GM19035 (cell line): ENCODE data around the gene TLE4.

Experiments
- ATAC-seq: cut with Tn5 transposase; IDR thresholded peaks from one replicate; pipeline ENCODE4 v1.9.1; 2021; ENCODE audit not compliant: unreplicated experiment

The TLE4 gene

DNA sequence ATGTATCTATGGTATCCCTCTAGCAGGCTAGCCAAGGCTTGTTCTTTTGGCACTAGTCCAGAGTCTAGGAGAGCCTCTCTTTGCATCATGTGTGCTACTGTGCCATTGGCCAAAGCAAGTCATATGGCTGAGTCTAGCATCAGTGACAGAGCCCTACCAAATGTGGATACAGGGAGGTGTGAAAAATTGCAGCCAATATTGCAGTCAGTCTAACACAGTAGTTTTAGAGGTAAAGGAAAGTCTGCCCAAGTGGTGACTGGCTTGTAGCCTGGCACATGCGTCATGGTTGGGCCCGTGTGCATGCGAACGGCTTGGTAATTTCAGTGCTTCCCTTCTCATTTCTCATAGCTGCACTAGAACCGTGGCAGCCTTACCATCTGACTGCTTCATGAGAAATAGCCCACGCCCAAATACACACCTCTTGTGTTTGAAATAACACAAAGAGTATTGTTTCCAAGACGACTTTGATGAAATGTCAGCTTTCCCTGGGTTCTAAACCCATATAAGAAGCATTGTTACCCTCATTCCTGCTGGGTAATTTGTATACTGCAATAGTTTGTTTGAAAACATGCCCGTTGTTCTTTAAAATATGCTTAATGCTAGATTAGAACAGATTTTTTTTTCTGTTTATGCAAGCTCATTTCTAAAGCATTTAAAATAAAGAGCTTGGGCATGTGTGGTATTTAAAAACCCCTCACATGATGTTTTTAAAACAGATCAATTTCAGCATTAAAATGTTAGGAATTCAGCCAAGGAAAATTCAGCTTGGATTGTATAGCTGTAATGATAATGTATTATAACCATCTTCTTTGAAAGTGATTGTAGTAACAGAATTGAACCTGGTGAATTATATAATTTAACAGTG lies 113.2 kb downstream of the TLE4 start:
- no peak for ATAC-seq

DNA sequence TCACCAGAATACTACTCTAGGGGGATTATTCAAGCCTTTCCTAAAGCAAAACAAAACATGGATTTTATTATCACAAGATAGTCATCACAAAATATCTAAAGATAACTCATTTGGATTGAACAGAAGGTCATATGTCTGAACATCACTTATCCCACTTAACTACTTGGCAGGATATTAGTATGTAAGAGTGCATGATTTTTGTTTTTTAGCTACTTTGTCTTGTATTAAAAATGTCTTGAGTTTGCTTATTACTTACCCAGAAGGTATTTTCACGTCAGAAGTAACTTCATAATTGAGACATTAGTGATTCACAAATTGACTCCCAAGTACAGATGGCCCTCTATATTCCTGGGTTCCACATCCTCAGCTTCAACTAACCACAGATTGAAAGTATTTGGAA lies 113.8 kb downstream of the TLE4 start:
- ATAC-seq: no peak

DNA sequence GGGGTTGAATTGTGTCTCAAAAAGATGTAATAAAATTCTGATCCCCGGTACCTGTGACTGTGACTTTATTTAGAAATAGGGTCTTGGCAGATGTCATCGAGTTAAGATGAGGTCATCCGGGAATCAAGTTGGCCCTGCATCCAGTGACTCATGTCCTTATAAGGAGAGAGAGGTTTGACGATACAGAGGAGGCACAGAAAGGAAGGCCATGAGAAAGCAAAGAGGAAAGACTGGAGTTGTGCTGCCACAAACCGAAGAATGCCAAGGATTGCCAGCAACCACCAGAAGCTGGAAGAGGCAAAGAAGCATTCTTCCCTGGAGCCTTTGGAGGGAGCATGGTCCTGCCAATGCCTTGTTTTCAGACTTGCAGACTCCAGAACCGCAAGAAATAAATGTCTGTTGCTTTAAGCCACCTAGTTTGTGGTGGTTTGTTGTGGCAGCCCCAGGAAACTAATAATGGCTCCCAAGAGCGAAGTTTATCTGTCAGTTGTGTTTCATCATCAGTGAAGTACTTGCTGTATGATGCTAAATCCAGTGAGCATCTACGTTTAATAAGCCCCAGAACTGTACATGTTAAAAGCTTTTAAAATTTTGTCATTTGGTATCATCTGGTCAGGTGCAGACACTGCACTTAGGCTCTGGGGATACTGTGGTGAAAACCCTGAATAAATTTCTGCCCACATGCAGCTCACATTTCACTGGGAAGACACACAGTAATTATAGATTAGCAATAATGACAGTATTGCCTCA lies 114.8 kb downstream of the TLE4 start:
- ATAC-seq: no peak

DNA sequence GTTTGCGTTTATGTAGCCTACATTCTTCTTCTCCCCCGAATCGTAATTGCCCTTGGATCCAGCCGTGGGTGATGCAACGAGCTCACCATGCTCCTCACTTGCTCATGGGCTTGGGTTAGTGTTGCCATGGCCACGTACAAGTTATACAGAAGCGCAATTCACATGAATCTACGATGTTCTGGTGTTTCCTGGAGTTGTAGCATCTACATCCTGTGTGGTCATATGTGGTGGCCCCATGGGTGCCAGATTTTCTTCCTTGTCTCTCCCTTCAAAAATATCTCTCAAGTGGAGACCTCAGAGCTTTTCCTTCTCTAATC lies 115.3 kb downstream of the TLE4 start:
- no peak for ATAC-seq

DNA sequence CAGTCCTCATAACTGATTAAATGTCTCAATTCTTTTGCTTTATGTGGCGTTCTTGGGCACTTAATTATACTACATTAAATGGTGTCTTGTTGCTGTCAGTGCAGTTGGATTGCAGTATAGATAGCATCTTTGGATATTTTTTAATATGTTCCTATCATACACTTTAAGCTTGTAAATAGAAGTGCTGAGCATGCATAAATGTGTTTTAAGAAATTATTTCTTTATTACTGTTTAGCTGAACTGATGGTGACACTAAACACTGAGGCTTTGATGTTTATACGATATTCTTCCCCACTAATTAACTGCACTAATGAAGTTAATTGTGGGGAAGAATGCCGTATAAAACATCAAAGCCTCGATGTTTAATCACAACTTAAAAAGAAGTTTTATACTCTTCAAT lies 116.6 kb downstream of the TLE4 start:
- no peak for ATAC-seq

DNA sequence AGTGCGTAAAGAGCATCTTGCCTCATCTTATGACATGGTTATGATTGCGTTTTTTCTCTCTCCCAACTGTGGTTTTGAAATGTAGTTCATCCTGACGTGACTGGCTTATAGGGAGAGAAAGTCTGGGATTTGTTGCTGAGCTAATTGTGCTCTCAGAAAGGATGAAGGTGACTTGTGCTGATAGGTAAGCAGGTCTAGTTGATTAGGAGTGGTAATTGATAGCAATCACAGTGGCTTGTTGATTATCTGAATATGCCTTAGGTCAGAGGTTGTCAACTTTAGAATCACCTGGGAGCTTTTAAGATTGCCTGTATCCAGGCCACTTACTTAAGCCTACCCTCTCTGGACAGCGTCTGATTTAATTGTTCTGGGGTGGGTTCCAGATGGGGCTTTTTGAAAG lies 117.8 kb downstream of the TLE4 start:
- no peak for ATAC-seq

DNA sequence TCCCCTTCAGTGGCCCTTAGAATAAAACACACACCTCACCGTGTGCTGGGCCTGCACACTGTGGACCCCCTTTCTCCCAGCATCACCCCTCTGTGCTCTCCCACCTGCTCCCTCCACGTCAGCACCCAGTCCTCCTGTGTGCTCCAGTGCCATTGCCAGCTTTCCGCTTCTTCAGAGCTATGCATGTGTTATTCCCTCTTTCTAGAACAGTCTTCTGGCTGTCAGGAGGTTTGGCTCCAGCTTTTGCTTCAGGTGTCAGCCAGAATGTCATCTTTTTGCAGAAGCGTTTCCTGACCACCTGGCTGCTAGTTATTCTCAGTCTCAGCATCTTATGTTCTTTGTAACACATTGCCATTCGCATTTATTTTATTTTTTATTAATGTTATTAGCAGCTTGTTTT lies 119.7 kb downstream of the TLE4 start:
- no peak for ATAC-seq

DNA sequence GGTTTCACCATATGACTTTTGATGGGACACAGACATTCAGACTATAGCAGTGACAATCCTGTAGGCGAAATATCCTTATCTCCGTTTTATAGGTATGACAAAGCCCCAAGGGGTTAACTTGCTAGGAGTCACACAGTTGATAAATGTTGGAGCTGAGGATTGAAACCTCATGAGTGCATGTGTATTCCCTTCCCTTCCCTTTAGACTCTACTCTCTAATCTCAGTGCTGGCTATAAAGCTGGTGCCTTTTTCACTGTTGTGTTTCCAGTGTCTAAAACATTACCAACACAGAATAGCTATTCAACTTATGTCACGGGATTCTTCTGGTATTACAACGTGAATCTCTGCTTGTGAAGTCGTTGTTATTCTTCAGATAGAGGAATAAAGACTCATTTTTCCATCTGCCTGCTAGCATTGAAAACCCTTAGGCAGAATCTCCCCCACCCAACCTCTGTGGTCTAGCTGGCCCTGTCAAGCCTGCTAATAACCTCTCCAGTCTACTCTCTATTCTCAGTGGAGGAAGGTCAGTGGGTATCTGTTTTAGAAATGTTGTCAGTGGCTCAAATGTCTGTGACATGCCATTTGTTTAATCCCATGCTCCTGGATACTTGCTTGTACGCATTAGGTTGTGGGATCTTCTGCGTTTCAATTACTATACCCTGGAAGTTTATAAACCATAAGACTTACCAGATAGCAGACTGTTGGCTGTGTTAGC lies 121.2 kb downstream of the TLE4 start:
- ATAC-seq: no peak

DNA sequence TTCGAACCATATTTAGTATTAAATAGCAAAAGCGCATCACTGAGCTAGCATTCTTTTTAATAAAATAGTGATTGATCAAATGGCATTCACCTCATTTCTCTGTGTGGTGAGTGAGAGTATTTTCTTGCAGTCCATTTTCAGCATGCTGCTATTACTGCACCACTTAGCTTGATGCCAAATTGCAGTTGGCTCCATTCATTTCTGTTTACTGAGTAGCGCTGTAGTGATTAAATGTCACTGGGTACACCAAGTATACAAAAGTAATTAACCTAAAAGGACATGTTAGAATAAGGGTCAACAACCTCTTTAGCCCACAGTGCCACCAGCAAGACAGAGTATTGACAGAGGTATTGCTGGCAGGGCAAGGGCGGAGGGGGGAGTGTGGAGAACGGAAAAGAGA lies 122.0 kb downstream of the TLE4 start:
- ATAC-seq: no peak

DNA sequence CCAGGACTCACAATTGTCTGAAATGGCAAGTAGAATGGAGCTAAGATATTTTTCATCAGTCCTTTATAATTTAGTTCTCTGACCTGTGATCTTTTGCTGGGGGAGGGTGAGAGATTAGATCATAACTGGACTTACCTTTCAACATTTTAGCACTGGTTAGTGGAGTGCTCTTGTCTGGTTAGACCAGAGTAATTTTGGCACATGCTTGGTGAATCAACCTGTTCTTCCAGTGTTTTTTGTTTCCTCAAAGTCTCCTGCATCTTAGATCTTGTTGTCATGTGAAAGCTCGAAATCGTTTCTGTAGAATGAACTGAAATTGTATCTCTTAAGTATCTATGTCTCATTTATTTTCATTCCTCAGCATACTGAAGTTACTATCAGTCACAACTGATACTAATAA lies 122.4 kb downstream of the TLE4 start:
- ATAC-seq: no peak

DNA sequence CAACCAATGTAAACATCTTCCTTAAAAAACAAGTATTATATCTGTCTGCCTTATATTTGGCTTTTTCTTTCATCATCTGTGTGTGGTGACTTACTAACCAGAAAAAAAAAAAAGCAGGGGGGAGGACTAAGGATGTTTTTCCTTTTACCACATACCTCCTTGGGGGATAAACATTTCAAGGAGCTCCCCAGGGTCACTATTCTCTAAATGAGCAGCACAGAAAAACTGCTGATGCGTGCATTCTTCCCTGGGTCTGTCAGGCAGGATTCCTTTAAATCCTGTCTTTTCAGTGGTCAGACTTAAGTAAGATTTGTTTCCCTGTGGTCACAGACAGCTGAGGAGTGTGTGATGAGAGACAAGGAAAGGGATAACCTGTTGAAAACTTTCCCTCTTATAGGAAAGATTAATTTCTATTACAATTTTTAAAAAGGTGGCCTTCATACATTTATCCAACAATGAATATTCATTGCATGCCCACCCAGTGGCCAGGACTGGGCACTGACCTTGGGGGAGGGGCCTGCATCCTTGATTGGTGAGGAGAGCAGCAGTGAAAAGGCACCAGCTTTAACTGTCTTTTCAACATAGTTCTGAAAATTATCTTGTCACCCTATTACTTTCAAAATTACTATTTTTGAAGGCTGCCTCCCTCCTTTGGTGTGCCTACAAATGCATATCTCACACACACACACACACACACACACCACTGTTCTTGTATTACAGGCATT lies 123.1 kb downstream of the TLE4 start:
- ATAC-seq: peak; percentile 19

DNA sequence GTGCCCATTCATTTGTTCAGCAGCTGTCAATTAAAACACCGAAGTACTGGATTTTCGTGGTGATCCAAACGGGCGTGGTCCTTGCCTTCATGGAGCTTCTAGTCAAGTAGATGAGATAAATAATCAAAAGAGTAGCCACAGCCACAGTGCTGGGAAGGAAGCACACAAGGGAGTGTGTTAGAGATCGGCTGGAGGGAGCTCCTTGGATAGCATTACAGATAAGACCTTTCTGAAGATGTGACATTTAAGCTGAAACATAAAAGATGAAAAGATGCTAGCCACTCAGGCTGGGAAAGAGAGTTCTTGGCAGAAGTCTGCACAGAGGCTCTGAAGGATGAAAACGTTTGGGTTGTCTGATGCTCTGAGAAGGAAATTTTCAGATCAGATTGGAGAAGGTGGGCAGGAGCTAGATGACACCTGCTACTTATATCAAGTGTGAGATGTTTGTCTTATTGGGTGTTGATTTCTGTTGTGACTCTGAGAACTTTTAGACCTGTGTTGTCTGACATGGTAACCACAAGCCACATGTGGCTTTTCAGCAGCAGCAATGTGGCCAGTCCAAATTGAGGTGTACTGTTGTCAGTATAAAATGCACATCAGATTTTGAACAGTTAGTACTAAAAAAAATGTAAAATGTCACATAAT lies 123.9 kb downstream of the TLE4 start:
- peak; percentile 70 for ATAC-seq

DNA sequence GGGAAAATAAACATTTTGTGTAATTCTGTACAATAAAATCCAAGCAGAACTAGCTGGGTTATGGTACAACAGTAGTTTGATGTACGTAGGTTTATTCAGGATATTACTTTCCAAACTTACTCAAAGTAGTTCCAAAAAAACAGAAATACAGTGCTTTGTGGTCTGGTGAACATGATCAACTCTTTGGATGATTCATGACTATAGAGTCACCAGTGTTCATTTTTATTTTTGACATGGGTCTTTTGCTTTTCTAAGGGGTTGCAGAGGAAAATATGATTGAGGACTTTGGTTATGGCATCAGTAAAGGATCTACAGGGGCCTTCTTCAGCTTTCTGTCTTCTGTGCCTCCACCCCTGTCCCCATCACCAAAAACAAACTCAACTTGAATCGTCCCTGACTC lies 127.2 kb downstream of the TLE4 start:
- ATAC-seq: no peak

DNA sequence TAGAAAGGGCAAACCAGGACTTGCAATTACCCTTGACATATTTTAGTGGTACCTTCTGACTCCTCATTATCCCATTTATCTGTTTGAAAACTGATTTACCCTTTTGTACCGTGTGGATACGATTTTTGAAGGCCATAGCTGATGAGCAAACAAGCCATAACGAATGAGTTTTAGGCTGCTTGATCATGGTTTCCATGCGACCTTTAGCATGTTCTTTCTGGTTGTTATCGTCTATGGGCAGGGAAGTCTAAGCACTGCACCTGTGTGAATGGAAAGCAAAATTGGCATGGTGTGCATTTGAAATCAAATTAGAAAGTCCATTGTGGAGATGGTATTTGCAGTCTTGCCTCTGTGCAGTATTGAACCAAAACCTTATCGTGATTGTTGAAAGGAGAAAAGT lies 127.7 kb downstream of the TLE4 start:
- no peak for ATAC-seq

DNA sequence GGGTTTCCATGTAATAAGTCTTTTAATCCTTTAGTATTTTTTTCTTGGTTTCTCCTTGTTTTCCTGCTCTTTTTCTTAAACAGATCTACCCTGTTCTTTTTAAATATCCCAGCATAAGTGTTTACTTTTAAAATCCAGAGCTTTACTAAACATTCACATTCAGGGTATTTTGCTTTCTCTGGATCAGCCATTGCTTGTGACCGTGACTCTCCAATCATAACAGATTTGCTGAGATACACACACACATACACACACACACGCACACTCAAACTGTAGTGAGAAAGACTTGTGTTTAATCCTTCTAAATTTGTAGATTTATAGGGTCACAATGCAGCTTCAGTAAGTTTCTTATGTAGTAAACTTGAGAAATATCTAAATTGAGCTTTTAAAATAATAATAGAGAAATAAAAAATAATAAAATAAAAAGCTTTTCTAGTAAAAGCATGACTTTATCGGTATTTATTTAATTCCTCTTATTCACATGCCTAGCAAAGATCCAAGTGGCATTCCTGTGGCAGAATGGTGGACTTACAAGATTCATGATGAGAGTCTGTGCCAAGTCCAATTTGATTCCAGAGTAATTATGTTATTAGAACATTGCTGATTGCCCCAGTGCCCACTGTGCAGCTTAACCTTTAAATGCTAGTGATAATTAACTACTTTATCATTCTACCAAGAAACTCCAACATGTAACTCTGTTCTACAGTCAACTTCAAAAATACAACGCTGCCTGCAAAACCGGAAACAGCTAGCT lies 129.0 kb downstream of the TLE4 start:
- no peak for ATAC-seq

DNA sequence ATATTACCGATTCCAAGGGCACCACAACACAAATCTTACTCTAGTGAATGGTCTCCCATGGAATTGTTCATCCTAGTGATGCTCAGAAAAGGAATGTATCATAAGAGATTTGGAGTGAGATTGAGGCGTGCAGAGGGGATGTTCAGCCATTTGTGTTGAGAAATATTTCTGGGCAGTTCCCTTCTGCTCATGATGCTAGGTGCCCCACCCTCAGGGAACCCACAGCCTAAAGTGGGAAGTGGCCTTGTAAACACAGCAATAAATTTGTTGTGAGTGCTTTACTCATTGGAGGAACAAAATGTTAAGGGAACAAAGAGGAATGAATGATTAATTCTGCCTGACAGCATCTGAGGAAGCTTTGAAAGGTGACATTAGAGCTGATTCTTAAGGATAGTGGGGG lies 129.9 kb downstream of the TLE4 start:
- no peak for ATAC-seq

DNA sequence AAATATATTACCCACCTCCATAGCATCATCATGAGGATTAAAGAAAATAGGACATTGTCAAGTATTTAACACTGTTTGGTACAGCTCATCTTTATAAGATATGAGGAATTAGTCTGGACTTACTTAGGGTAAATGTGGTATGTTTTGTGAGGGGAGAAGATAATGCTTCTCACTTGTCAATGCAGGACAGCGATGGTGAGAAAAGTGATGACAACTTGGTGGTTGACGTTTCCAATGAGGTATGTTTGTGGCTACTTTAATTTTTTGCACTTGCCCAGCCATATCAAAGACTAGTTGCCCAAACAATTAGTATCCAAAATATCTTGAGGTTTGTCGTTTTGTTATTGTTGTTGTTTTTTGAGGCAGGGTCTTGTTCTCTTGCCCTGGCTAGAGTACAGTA lies 133.9 kb downstream of the TLE4 start:
- ATAC-seq: no peak

DNA sequence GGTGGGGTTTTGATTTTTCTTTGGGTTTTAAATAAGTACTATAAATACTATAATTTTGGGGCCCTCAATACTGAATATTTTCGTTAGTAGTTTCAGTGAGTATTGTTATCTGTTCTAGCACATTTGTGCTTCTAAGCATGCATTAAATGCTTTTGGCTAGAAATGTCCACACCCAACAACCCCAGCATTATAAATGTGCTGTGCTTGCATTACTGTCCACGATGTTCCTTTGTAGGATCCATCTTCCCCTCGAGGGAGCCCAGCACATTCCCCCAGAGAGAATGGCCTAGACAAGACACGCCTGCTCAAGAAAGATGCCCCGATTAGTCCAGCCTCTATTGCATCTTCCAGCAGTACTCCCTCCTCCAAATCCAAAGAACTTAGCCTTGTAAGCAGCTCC lies 134.7 kb downstream of the TLE4 start:
- no peak for ATAC-seq

DNA sequence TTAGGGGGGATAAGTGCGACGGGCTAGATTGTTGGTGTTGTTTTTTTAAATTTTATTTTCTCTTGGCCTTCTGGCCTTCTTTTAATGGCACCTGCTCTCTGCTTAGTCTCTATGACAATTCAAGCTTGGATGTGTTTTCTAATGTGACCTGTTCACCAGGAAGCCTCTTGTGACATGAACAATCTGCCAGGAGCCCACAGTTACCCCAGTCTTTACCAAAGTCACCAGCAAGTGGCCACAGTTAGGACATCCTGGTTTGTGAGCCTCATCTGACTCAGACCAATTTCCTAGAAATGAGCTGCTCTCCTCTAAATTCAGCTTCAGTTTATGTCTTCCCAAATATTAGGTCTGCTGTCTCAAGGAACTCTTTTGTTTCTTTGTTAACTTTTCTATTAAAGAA lies 135.8 kb downstream of the TLE4 start:
- no peak for ATAC-seq

DNA sequence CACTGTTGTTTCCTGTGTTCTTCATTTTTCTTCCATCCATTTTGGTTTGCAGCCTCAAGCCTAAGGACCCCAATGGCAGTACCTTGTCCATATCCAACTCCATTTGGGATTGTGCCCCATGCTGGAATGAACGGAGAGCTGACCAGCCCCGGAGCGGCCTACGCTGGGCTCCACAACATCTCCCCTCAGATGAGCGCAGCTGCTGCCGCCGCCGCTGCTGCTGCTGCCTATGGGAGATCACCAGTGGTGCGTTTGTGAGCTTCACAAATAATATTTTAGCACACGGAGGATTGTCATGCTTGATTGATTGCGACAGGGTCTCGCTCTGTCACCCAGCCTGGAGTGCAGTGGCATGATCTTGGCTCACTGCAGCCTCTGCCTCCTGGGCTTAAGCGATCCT lies 136.8 kb downstream of the TLE4 start:
- ATAC-seq: no peak
